ENCODE measurements around the gene PDE4B. TPM values are rescaled to one million over a fixed set of nuclear protein-coding genes. Genes with fewer than 3 reads are reported as not detected.

The PDE4B gene
- total RNA-seq, 1 donor from 2014 or later, result 29.0 TPM

DNA sequence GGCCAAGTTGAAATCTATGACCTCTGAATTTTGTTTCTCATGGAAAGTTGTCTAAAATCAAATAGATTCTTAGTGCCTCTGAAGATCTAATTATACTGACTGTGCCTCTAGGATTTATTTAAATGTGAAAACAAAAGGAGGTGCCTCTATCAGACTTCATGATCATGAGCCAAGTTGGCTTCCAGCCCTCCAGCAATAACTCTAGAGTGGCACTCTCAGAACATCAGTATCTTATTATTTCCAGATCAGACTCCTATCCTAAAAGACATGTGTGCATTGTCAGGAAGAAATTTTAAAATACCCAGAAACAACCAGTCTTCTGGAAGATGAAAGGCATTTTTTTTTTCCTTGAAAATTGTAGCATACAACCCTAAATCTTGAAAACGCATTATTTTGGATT lies 368.0 kb downstream of the PDE4B start:
- Histone ChIP-seq H3K36me3 (no peaks in the 10 kb centered on the region), H3K9me3 (no peaks in the 10 kb centered on the region), H3K4me3 (no peak overlapping the region), H3K27me3 (no peaks in the 10 kb centered on the region), H3K27ac (no peak overlapping the region), H3K4me1 (no peaks in the 10 kb centered on the region)
- intact Hi-C loops (cut with DNase I), result no loop called here
- DNase-seq (ENCODE audit: extremely low spot score in 2 of 2), result no peak
- TF ChIP-seq POLR2A (IDR thresholded peaks at IDR 0.05), result no peak
- TF ChIP-seq POLR2AphosphoS5 (IDR thresholded peaks at IDR 0.05; ENCODE audit: insufficient read depth in 1 of 2, low read depth in 1 of 2), result no peak
- TF ChIP-seq, protein P1, sequence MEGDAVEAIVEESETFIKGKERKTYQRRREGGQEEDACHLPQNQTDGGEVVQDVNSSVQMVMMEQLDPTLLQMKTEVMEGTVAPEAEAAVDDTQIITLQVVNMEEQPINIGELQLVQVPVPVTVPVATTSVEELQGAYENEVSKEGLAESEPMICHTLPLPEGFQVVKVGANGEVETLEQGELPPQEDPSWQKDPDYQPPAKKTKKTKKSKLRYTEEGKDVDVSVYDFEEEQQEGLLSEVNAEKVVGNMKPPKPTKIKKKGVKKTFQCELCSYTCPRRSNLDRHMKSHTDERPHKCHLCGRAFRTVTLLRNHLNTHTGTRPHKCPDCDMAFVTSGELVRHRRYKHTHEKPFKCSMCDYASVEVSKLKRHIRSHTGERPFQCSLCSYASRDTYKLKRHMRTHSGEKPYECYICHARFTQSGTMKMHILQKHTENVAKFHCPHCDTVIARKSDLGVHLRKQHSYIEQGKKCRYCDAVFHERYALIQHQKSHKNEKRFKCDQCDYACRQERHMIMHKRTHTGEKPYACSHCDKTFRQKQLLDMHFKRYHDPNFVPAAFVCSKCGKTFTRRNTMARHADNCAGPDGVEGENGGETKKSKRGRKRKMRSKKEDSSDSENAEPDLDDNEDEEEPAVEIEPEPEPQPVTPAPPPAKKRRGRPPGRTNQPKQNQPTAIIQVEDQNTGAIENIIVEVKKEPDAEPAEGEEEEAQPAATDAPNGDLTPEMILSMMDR (IDR thresholded peaks at IDR 0.05), result no peak

DNA sequence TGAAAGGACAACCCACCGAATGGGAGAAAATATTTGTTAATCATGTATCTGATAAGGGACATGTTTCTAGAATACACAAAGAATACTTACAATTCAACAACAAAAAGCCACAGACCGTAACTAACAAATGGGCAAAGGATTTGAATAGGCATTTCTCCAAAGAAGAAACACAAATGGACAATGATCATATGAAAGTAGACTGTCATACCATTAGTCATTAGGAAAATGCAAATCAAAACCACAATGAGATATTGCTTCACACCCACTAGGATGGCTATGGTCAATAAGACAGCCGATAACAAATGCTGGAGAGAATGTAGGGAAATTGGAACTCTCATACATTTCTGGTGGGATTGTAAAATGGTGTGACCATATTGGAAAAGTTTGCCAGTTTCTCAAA lies 374.1 kb downstream of the PDE4B start:
- no peak overlapping the region for H3K27ac ChIP-seq
- H3K4me3 ChIP-seq, result no peak overlapping the region
- no peak for DNase-seq (ENCODE audit: extremely low spot score in 2 of 2)
- H3K36me3 ChIP-seq, result no peaks in the 10 kb centered on the region
- no peak for TF ChIP-seq POLR2A (IDR thresholded peaks at IDR 0.05)
- TF ChIP-seq, protein P1 (IDR thresholded peaks at IDR 0.05), result no peak
- no peak for TF ChIP-seq POLR2AphosphoS5 (IDR thresholded peaks at IDR 0.05; ENCODE audit: insufficient read depth in 1 of 2, low read depth in 1 of 2)
- no peaks in the 10 kb centered on the region for H3K27me3 ChIP-seq
- no peaks in the 10 kb centered on the region for H3K4me1 ChIP-seq
- no peaks in the 10 kb centered on the region for H3K9me3 ChIP-seq
- intact Hi-C loops (cut with DNase I), result no loop called here

DNA sequence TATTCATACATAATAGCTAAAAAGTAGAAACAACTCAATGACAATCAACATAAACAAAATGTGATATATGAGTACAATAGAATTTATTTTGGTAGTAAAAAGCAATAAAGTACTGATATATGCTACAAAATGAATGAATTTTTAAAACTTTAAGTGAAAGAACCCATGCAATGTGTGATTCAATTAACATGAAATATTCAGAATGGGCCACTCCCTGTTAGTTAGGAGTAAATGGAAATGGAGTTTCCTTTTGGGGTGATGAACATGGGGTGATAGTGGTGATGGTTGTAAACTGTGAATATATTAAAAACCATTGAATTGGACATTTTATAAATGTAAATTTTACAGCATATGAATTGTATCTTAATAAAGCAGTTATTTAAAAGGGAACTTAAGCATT lies 374.6 kb downstream of the PDE4B start:
- intact Hi-C loops (cut with DNase I), result no loop called here
- Histone ChIP-seq H3K27me3 (no peaks in the 10 kb centered on the region), H3K9me3 (no peaks in the 10 kb centered on the region), H3K27ac (no peak overlapping the region), H3K4me3 (no peak overlapping the region), H3K4me1 (no peaks in the 10 kb centered on the region), H3K36me3 (no peaks in the 10 kb centered on the region)
- no peak for DNase-seq (ENCODE audit: extremely low spot score in 2 of 2)
- TF ChIP-seq POLR2A (IDR thresholded peaks at IDR 0.05) (no peak), POLR2AphosphoS5 (IDR thresholded peaks at IDR 0.05; ENCODE audit: insufficient read depth in 1 of 2, low read depth in 1 of 2) (no peak)
- TF ChIP-seq, protein P1 (IDR thresholded peaks at IDR 0.05), result no peak

DNA sequence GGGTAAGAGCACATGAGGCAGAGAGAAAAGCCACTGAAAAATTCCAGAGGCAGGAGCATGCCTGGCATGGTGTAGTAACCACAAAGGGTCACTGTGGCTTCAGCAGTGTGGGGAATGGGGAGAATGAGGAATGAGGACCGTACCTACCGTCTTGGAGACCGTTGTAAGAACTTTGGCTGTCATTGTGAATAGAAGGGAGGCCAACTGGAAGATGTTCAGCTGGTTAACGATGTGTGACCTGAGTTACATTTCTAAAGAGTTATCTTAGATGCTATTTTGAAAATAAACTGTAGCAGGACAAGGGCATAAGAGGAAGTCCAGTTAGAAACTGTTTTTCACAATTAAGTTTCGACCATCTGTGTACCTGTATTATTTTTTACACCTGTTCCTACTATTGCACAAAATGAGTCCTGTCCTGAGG lies 375.8 kb downstream of the PDE4B start:
- no peak for DNase-seq (ENCODE audit: extremely low spot score in 2 of 2)
- H3K4me3 ChIP-seq, result no peak overlapping the region
- H3K27me3 ChIP-seq, result no peaks in the 10 kb centered on the region
- no peaks in the 10 kb centered on the region for H3K36me3 ChIP-seq
- H3K9me3 ChIP-seq, result no peaks in the 10 kb centered on the region
- H3K27ac ChIP-seq, result no peak overlapping the region
- TF ChIP-seq POLR2AphosphoS5 (IDR thresholded peaks at IDR 0.05; ENCODE audit: insufficient read depth in 1 of 2, low read depth in 1 of 2) (no peak), POLR2A (IDR thresholded peaks at IDR 0.05) (no peak)
- TF ChIP-seq, protein P1 (IDR thresholded peaks at IDR 0.05), result no peak
- intact Hi-C loops (cut with DNase I), result no loop called here
- H3K4me1 ChIP-seq, result no peaks in the 10 kb centered on the region

DNA sequence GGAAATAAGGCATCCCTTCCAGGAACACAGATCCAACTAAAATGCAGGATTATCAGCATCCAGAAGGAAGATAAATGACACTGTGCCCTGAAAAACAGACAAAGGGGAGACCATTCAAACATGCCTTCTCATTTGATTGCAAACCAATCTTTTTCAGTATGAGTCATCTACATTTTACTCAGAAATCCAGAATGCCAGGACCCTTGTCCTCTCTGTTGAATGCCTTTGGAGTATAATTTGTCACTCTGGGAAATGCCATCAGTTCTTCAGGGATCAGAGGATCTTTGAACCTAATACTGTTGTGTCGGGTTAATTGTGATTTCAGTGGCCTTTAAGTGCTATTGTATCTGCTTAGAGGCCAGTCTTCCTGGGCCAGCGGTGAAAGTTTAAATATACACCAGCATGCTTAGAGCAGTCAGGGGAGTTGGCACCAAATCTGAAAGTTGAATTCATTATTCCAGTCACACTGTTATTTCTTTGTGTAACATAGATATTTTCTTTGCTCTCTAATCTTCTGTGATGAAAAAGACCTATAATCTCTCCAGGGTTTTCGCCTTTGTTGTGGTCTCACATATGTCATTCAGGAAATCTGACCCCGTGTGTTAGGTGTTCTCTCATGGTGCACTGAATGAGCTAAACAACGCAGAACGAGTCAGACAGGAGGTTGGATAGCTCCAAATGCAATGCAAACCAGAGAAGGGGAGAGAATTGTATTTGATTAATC lies 376.4 kb downstream of the PDE4B start:
- Histone ChIP-seq H3K27ac (no peak overlapping the region), H3K9me3 (no peaks in the 10 kb centered on the region), H3K27me3 (no peaks in the 10 kb centered on the region), H3K4me1 (no peaks in the 10 kb centered on the region), H3K4me3 (no peak overlapping the region), H3K36me3 (no peaks in the 10 kb centered on the region)
- no peak for DNase-seq (ENCODE audit: extremely low spot score in 2 of 2)
- TF ChIP-seq POLR2A (IDR thresholded peaks at IDR 0.05) (no peak), POLR2AphosphoS5 (IDR thresholded peaks at IDR 0.05; ENCODE audit: insufficient read depth in 1 of 2, low read depth in 1 of 2) (no peak)
- TF ChIP-seq, protein P1 (IDR thresholded peaks at IDR 0.05), result no peak
- intact Hi-C loops (cut with DNase I), result no loop called here

Data from vagina (tissue), 2 donors.